GM15510 (cell line): ENCODE measurements around the gene COPS6.

ENCODE experiments used
- POLR2A ChIP-seq: IDR thresholded peaks from 3 replicates; pipeline ENCODE4 v1.6.1; 2011; ENCODE audit warnings: borderline replicate concordance; ENCODE audit not compliant: insufficient read length; ENCODE audit errors: extremely low read depth

COPS6 gene

DNA sequence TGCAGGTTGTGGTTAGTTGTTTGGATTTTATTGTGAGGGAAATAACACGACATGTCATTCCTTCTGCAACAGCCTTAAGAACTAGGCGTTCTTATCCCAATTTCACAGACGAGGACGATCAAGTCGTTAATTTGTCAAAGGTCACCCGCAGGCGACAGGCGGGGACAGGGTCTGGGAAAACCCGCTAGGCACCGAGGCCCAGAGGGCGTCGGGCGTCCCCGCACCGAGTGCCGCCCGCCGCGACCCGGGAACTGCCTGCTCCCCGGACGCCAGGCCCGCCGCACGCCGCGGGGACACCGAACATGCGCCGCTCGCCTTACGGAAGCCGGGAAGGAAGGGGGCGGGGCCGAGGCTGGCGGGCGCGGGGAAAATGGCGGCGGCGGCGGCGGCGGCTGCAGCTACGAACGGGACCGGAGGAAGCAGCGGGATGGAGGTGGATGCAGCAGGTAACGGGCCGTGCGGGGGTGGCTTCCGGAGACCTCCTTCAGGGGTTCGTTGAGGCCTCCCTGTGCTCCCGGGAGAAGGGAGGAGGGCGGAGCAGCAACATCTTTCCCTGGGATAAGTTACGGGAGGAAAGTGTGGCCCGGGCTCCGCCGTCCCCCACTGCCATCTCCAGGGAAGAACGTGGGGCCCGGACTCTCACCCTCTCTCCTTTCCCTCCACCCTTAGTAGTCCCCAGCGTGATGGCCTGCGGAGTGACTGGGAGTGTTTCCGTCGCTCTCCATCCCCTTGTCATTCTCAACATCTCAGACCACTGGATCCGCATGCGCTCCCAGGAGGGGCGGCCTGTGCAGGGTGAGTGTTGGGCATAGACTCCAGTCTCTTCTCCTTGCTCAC lies at the start of gene COPS6:
COPS6 (plus strand) TSS at position 349 of the 837 bp plus-strand sequence; CDS start at position 371, 22 bp downstream.
- peak; percentile 98 for TF ChIP-seq POLR2A

DNA sequence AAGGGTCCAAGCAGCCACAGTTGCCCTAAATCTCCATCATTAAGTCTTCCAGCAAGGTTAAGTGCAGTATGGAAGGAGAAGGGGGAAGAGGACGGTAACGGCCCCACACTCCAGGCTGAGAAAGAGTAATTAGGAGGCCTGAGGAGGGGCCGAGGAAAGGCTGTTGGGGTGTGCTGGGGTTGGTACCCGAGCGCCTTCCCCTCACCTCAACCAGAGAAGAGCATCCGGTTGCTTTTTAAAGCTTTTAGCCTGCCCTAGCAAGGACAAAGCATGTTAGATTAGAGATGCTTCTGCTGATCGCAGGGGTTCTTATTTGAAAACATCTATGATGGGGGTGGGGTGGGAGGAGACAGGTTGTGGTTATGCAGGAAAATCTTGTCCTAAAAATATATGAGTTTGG lies 48.2 kb upstream of the COPS6 start:
- TF ChIP-seq POLR2A = no peak

DNA sequence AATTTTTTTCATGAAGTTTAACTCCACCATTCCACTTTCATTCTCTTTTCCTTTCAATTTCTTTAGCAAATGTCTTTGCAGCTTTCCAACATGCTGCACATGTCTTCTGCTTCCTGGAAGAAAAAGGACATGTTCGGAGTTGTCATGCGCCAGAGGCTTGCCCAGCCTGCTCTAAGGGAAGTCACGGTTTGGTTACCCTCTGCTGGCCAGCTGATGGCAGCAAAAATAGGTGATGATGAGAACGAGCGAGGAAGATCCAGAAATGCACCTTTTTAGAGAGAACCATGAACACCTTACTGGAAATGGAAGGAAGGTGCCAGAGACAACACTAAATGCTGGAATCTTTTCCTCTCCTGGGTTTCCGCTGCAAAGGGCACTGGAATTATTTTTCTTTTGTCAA lies 44.1 kb upstream of the COPS6 start:
- TF ChIP-seq POLR2A = no peak

DNA sequence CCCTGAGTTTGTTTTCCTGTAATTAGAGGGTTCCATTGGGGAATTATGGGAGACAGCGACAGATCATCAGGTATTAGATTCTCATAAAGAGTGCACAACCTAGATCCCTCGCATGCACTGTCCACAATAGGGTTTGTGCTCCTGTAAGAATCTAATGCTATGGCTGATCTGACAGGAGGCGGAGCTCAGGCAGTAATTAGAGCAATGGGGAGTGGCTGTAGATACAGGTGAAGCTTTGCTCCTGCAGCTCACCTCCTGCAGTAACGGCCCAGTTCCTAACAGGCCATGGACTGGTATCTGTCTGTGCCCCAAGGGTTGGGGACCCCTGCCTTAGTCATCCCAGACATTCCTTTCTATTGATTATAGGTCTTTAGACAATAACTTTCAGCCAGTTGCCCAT lies 40.1 kb upstream of the COPS6 start:
- no peak for TF ChIP-seq POLR2A

DNA sequence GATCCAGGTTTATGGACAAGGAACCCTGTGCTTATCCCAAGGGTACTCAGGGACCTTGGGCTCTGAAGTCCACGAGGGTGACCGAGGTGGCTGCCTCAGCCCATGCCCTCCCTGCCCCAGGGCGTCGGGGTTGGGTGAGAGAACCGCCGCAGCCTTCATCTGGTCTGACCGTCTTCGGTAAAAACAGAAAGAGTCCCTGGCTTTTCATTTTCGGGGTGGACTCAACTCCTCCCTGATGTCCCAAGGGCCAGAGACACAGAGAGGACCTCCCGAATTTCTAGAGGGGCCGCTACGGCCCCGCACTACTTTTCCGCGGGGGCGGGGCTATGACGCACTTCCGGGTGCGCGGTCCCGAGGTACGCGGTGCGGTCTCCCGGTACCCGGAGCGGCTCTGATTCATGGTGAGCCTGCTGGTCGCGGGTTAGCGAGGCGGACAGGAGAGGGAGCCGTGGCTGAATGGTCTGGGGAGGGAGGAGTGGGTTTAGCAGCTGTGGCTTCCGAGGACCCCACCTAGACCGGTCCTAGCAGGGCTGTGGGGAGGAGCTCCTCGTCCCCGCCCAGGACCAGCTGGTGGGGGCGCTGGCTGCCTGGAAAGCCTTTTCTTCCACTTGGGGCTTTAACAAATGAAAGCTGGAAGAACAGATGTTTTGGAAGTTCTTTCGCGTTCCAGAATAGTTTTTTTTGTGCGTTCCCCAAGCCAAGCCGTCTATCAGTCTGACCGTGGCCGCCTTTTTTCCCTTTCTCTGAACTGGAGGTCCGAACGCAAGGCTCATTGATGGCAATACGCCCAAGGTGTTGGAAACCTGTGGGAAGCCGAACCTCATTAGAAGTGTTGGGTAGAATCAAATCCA lies 39.1 kb upstream of the COPS6 start, which contains the start of gene ZSCAN21:
ZSCAN21 (plus strand) TSS at position 334 of the 851 bp plus-strand sequence. CDS start 7,233 bp downstream, outside the sequence.
- peak; percentile 86 for TF ChIP-seq POLR2A

DNA sequence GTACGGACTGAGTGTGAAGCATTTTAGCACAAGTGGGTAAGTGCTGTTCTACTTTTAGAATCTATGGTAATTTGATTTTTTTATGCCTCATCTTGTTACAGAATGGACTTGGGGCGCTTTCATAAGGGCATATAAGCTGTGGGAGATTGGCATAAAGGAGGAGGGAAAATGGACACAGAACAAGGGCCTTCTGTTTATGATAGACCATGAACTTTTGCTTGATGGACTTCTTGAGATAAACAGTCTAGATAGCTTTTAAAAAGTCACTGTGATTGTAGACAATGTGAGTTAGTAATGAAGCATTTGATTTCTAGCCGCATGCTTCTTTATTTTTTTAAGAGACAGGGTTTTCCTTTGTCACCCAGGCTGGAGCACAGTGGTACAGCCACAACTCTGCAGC lies 37.2 kb upstream of the COPS6 start:
- TF ChIP-seq POLR2A = no peak

DNA sequence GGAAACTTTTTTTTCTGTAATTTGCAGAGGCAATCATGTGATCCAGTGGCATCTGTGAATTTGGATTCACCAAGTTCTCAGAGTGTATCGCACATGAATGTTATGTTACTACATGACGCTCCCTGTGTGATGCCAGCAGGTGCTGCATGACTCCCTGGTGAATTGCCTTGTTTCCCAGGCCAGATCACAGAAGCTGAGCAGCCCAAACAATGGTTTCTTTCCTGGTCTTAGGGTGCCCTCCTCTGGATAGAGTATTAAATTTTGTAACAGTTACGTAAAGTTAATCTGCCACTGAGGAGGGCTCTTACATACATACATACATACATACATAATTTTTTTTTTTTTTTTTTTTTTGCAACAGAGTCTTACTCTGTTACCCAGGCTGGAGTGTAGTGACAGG lies 35.6 kb upstream of the COPS6 start:
- TF ChIP-seq POLR2A = no peak

DNA sequence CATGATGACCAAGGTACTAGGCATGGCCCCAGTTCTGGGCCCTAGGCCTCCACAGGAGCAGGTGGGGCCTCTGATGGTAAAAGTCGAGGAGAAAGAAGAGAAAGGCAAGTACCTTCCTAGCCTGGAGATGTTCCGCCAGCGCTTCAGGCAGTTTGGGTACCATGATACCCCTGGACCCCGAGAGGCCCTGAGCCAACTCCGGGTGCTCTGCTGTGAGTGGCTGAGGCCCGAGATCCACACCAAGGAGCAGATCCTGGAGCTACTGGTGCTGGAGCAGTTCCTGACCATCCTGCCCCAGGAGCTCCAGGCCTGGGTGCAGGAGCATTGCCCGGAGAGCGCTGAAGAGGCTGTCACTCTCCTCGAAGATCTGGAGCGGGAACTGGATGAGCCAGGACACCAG lies 31.8 kb upstream of the COPS6 start:
- no peak for TF ChIP-seq POLR2A

DNA sequence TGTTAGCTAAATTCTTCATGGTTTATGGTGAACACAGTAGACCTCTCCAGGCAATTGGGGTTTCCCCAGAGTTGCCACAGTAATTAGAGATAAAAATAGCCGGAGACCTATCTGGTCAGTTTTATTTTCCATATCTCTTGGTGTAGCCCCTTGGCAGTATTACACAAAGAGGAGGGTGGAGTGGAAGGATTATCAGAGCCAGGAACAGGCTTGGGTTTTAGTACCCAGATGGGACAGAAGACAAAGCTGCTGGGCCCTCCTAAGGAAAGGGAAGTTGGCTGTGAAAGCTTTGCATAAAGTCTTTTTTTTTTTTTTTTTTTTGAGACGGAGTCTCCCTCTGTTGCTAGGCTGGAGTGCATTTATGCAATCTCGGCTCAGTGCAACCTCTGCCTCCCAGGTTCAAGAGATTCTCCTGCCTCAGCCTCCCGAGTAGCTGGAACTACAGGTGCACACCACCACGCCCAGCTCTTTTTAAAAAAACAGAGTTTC lies 29.5 kb upstream of the COPS6 start:
- no peak for TF ChIP-seq POLR2A

DNA sequence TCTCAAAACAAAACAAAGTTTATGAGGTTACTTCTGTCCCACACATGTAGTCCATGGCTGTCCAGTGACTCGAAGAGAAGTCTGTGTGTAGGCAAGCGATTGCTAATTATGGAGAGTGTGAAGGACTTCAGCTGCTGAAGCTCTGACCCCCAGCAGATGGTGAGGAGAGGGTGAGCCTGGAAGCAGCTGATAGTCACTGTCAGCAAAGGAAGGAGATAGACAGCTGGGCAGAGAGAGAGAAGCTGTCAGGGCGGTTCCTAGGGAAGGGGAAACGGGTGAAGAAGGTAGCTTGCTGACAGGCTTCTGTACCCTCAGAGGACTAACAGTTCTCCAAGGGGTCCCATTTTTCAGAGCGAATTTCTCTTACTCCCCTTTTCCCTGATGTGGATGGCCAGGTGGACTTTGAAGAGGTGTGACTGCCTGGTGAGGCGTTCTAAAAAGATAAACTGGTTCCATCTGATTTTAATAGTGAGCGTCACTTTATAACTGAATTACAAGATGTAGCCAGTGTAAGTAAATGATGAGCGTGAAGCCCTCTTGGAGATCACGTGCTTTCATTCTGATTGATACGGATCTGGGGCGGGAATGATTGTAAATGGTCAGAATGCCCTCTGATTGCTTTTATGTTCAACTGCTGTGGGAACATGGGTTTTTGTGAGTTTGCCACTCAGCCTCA lies 27.1 kb upstream of the COPS6 start:
- no peak for TF ChIP-seq POLR2A

DNA sequence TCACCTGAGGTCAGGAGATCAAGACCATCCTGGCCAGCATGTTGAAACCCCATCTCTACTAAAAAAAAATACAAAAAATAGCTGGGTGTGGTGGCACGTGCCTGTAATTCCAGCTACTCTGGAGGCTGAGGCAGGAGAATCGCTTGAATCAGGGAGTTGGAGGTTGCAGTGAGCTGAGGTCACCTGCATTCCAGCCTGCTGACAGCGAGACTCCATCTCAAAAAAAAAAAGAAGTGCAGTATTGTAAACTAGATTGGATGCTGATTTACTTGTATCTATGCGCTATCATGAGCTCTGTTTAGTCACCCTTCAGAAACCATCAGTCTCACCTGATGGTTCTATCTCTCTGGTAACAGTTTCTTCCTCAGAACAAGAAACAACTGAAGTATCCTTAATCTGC lies 25.4 kb upstream of the COPS6 start:
- TF ChIP-seq POLR2A = no peak

DNA sequence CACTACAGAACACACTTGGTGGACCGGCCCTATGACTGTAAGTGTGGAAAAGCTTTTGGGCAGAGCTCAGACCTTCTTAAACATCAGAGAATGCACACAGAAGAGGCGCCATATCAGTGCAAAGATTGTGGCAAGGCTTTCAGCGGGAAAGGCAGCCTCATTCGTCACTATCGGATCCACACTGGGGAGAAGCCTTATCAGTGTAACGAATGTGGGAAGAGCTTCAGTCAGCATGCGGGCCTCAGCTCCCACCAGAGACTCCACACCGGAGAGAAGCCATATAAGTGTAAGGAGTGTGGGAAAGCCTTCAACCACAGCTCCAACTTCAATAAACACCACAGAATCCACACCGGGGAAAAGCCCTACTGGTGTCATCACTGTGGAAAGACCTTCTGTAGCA lies 24.6 kb upstream of the COPS6 start:
- no peak for TF ChIP-seq POLR2A

DNA sequence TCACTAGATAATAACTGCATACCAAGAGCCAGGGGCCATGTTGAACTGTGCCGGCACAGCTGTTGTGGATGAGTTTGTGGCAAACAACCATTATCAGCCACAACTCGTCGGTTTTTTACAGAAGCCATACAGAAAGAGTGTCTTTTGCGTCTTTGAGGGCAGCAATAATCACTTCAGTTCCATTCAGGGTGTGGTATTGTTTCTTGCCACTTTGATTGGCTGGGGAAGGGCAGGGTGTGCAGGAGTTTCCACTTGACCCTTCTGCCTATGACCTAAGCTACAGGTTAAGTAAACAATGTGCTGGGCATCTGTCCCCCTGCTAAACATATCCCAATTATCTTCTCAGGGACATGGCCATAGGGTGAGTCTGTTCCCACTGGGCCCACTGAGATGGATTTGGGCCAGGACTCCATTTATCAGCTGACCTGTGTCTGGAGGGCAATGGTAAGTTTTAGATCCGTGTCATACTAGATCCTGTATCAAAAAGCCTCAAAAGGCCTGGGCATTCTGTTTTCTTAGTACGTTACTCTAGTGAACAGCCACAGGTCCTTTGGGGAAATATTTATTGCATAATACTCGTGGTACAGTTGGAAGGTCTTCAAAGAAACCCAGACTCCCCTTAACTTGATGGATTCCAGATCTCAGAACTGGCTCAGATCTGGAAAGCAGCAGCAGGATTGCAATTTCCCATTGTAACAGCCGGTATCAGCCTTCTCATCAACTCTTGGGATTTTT lies 23.1 kb upstream of the COPS6 start:
- no peak for TF ChIP-seq POLR2A

DNA sequence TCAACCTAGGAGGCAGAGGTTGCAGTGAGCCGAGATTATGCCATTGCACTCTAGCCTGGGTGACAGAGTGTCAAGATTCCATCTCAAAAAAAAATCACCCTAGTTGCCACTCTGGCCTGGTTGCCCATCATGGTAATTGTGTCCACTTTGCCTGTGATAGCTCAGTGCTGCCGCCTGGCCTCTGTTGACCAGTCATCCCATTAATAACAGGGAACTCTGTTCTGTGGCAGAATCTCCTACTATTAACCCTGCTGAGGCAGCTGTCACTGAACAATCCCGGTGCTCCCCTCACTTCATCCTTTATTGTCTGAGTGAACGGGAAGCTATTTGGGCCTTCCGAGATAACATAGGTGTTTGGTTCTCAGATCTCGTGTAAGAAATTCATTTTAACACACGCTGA lies 21.8 kb upstream of the COPS6 start:
- no peak for TF ChIP-seq POLR2A
